Activated CD4-positive, CD25-positive, alpha-beta regulatory T cell treated with anti-CD3 and anti-CD28 coated beads, Interleukin-2, amount 50 U/mL, for 16 hours (primary cell): ENCODE data around the gene IL11.
"Not testable (repeated sequence)": the region's sequence is repeated elsewhere in the genome, so short reads cannot be mapped to it uniquely, and the experiment has no call there.

Experiments
- DNase-seq: peaks from one replicate; pipeline ENCODE4 v3.0.0-alpha.2; 2020; ENCODE audit warnings: low read depth, low spot score

IL11 gene

DNA sequence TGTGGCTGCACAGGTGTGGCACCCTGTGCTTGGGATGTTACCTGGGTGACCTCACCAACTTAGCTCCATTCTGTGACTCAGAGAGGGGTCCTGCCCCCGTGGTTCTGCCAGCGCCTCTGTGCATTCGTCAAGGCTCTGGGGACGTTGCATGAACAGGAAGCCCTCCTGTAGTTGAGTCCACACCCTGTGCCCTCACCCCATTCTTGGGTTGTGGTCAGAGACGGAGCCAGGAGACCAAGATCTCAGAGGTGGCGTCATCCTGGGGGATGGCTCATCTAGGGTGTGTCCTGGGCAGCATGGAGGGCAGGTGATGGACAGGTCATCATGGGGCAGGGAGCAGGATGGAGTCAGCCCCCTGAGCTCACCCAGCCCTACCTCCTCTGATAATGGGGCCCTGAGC, 18.2 kb downstream of the IL11 start:
- DNase-seq = no peak

DNA sequence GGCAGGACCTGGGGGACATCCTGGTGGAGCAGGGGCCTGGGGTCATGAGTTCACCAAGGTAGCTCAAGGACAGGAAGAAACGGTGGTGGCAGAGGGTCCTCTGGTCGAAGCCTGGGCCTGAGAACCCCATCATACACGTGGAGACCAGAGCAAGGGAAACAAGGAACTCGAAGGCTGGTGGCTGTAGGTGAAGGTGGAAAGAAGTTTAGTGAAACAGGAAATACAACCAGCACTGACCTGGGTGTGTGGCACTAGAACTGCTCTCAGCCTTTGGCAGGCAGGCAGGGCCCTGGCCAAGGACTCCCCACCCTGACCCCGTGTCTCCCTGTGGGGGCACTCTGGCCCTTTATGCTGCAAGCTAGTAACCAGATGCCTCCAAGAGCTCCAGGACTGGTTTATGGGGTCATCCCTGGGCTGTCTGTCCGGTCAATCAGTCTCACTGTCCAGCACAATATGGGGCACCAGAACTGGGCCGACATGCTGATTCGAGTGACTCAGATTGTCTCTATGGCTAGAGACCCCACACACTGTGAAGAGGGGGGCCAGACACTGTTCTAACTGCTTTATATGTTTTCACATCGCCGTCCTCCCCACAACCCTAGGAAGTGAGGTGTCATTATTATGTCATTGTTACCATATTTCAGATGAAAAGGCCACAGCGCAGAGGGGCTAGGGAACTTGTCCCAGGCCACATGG, 19.5 kb downstream of the IL11 start:
- no peak for DNase-seq

DNA sequence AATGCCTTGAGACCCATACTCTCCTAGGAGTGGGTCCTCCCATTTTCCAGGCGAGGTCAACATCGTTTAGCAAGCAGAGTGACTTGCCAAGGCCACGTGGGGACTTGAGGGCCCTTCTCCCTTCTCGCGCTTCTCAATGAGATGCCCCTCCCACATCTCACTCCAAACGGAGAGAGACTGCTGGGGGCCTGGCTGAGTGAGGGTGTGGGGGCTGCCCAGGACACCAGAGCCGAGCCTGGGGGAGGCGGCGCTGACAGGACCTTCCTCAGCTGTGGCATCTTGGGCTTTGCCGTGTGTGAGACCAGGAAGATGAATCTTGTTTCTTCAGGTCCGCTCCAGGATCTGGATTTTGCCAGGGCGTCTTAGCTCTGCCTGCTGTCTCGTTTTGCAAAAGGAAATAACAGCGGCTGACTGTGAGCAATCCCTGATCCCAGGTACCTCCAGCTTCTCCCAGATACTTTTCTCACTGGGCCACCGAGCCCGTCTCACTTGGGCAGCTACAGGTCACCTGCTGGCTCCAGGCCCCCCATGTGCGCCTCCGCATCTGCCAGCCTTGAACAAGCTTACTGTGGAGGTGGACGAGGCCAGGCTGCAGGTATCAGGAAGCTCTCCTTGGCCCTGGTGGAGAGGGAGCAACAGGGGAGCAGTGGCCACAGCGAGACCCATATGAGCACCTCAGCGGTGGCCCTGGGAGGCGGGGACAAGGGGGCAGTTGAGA, 21.8 kb downstream of the IL11 start:
- no peak for DNase-seq

DNA sequence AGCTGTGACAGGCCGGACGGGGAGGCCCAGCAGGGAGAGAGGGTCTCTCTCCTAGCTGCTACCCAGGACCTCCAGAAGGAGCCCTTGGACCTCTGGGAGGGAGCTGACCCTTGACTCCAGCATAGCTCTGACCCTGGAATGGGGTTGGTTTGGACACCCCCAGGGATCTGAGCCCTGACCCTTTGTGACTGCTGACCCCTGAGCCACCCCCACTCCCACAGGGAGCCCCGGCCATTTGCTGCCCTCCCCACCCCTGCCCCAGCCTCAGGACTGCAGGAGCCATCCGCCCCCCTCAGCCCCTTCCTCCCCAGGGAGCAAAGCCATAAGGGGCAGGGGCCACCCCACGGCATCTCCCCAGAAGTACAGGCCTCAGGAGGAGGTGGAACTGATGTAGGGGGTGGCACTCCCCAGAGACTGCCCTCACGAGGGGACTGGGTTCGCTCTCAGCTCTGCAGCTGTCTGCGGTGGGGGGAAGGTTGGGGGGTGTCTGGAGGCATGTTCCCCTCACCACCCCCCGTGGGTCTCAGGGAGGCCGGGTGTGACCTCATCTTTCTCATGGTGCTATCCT, 22.7 kb downstream of the IL11 start:
- DNase-seq = no peak

DNA sequence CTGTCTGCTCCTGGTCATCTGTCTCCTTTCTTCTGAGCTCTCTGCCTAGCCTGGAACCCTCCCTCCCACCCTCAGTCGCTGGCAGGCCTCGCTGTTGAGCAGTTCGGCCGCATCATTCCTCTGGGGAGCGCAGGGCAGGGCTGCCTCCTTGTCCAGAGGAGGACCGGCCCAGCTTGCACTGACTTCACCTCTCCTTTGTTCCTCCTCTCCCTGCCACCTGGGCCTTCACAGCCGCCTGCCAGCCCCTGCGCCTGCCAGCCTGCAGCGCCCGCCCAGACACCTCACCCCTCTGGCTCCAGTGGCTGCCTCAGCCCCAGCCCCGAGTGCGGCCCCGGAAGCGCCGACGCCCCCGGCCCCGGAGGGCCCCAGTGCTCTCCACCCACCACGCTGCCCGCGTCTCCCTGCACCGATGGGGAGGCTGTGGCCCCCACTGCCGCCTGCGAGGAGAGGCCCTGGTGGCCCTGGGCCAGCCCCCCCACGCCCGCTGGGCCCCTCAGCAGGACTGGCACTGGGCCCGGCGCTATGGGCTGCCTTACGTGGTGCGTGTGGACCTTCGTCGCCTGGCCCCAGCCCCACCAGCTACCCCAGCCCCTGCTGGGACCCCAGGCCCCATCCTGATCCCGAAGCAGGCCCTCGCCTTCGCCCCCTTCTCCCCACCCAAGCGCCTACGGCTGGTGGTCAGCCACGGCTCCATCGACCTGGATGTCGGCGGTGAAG, 23.4 kb downstream of the IL11 start:
- DNase-seq = no peak

DNA sequence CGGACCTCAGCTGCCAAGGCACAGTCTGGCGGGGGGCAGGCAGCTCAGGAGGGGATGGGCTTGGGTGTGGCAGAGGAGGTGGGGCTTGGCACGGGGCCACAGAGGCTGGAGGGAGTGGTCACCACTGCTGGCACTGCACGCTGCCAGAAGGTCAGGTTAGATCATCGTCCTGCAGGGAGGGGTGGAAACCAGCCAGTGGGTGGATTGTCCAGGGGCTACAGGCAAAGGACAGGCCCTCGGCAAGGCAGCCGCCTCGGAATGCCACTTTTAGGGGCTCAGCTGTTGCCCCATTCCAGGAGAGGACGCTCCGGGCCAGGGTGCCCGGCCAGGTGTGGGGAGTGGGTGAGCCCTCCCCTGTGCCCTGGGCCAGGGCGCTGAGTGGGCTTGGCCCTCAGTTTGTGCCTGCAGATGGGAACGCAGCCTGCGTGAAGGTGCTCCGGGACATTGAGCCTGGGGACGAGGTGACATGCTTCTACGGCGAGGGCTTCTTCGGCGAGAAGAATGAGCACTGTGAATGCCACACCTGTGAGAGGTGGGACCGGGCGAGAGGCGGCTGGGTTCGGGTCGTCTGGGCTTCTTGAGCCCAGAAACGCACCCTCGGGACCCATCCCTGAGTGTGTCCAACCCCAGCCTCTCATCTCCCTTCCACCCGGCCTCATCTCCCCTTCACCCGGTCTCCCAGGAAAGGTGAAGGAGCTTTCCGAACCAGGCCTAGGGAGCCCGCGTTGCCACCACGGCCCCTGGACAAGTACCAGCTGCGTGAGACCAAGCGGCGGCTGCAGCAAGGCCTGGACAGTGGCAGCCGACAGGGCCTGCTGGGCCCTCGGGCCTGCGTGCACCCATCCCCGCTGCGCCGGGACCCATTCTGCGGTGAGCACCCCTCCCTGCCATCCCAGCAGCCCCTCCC, 24.2 kb downstream of the IL11 start:
- DNase-seq = no peak

DNA sequence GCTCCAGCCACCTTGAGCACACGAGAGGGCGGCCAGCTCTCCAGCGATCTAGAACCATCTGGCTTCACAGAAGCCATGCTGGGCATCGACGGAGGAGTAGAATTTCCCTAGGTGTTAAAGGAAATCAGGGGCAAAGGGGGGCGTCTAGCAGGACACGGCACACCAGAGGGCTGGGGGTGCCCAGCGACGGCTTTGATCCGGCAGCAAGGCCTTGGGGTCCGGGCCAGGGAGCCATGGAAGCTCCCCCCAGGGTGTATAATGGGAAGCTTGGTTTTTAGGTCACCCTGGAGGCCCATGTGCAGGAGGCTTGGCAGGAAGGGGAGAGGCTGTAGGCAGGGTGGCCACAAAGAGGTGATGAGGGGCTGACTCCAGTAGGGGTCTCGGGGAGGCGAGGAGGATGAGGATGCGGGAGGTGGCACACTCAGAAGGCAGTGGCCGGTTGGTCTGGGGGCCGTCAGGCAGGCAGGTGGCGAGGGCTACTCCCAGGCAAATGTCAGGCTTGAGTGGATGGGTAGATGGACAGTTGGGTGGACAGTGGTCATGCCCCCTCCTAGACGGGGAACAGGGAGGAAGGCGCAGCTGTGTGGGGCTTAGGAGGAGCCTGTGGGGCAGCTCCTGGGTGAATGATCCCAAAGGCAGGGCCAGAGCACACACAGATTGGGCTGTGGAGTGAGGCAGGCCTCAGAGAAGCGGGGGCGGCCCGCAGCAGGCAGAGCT, 25.0 kb downstream of the IL11 start:
- no peak for DNase-seq

DNA sequence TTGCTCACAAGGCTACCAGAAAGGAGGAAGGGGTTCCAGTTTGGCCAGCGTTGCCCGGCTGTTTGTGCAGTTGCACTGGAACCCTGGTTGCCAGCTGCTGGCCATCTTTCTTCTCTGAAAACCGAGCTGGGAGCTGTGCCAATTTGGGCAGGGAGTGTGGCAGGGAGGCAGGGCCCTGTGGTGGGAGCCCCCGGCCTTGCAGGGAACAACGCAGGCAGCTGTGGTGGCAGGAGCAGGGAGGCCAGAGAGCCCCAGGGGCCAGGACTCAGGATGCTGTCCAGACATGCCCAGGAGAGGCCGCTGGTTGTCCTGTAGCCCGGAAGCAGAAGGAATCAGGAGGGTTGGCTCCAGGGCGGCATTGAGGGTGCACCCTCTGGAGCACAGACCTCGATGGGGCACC, 25.8 kb downstream of the IL11 start:
- DNase-seq = no peak

DNA sequence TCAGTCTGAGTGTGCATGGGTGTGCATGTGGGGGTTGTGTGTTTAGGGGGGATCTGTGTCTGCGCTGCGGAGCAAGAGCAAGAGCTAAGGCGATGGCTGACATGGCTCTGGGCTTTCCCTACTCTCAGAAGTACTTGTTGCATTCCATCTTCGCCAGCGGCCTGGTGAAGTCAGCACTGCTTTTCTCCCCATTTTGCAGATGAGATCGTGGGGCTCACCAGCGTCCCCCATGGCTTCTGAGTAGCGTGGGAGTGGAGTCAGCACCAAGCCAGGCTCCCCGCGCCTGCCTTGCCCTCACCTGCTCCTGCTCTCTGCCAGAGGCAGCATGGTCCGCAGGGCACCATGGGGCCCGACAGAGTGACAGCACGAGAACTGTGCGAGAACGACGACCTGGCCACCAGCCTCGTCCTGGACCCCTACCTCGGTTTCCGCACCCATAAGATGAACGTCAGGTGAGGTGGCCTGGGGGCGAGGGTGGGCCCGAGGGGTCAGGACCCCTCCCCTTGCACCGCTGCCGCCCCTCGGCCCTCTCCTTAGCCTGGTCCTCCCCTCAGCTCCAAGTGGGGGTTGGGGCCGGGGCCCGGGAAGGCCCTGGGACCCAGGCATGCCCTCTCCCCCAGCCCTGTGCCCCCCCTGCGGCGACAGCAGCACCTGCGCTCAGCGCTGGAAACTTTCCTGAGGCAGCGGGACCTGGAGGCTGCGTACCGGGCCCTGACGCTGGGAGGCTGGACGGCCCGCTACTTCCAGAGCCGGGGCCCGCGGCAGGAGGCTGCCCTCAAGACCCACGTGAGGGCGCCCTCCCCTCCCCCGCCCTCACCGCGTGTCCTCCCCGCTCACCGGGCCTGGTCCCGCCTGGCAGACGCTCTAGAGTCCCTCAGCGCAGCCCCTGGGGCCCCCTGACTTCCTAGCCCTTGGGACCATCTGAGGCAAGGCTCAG, 28.4 kb downstream of the IL11 start:
- no peak for DNase-seq

DNA sequence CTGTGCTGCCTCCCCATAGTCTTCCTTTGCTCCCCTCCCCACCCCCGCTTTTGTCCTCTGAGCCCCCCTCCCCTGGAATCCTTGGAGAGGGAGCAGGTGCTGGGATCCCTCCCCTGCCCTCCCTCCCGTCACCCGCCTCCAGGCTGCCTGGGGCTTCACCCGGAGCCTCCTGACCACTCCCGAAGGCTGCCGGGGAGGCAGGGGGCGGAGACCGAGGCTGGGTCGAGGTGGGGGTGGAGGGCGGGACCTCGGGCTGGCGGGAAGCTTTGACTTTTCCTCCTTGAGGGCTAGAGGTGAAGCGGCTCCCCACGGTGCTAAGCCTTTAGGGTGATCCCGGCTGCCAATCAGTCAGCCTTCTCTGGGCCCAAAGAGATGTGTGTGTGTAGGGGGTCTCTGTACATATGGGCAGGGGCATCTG, 29.1 kb downstream of the IL11 start:
- DNase-seq = no peak

DNA sequence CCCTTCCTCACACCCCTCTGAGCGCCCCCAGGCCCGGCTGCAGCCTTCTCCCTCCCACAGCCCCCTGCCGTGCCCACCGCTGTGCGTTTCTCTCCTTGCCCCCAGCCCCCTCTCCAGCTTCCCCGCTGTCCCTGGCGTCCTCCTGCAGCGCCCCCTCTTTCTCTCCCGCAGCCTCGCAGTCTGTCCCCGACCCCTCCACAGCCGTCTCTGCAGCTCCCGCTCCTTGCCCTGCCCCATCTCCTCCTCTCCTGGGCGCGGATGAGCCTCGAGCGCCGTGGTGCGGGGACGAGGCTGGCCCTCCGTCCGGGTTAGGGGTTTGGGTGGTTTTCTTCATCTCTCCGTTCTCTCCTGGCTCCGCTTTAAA, 29.5 kb downstream of the IL11 start:
- DNase-seq = no peak

DNA sequence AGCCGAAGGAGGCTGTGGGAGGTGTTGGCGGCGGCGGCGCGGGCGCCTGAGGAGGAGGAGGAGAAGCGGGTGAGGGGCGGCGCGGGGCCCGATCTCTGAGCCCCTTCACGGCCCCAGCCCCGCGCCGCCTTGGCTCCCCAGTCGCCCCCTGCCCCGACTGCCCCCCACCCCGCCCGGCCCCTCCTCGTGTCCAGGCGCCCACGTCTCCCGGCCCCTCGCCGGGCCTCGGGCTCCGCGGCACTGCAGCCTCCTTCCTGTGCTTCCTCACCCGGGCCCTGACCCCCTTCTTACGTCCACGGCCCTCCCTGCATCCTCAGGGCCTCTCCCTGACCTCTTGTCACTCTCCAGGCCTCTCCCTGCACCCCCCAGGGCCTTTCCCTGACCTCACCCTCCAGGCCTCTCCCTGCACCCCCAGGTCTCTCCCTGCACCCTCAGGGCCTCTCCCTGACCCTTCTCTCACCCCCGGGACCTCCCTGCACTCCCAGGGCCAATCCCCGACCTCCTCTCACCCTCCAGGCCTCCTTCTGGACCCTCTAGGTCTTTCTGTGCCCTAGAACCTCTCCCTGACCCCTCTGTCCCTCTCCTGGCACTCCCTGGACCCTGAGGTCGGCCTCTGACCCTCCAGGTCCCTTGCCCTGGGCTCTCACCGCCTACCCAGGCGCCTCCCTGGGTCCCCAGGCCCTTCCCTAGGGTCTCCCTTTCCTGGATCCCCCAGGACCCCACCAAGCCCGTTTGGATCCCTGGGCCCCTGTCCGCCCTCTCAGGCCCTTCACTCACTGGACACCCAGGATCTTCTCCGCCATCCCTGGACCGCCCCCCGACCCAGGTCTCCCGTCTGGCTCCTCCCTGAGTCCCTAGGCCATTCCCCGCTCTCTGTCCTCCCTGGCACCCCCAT, 30.1 kb downstream of the IL11 start:
- no peak for DNase-seq

DNA sequence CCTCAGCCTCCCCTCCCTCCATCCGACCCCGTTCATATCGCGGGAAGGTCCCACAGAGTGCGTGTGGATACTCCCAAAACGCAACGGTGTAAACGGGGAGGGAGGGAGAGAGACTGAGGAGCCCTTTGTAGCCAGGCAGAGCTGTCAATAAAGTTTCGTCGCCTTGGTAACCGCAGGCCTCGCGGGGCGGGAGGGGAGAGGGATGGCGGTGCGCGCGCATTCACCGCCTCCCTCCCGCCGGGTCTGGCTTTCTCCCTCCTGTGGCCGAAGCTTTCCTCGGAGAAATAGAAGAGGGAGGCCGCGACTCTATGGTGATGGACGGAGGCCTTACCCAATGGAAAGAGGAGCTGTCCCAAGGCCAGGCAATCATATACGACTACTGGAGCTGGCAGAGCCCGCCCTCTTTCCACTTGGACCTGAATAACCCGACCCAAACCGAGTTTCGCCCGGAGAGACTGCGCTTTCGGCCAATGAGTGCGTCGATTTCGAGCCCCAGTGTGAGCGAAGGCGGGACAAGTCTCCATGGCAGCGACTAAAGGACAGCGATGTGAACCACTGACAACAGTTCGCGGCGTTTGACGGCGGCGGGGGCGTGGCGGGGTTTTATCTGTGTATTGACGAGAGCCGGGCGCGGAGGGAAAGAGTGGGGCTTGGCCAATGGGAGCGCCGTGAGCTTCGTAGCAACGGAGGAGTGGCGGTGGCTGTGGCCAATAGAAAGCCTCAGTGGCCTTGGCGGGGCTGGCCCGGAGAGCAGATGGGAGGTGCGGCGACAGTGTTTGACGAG, 31.0 kb downstream of the IL11 start, which contains the start of gene KMT5C:
Gene KMT5C (plus strand): TSS at position 772 of the 784 bp plus-strand sequence. CDS start 2,061 bp downstream, outside the sequence.
- DNase-seq = peak; percentile 100

DNA sequence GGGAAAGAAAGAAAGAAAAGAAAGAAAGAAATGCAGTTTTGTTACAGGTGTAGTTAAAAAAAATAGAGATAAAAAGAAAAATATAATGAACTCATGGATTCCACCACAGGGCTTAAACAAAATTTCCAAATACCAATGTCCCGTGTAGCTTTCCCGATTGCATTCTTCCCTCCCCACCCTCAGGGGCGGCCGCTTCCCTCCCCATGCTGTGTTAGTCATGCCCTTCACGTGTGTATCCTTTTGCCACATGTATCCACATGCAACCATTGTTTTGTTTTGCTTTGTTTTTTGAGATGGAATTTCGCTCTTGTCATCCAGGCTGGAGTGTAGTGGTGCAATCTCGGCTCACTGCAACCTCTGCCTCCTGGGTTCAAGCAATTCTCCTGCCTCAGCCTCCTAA, 34.2 kb downstream of the IL11 start:
- no peak for DNase-seq

DNA sequence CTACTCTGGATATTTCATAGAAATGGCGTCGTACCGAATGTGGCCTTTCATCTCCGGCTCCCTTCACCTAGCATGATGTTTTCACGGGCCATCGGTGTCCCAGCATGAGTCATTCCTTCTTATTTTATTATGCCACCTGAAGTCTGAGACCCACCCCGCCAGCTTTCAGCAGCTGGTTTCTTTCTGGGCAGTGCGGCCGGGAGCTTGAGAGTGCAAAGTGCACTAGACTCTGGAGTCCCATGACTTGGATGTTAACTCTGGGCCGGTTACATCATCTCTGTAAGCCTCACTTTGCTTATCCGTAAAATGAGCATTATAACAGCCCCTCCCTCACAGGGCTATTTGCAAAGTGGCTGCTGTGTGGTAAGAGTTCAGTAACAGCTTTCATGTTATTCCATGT, 36.4 kb downstream of the IL11 start:
- DNase-seq = no peak

DNA sequence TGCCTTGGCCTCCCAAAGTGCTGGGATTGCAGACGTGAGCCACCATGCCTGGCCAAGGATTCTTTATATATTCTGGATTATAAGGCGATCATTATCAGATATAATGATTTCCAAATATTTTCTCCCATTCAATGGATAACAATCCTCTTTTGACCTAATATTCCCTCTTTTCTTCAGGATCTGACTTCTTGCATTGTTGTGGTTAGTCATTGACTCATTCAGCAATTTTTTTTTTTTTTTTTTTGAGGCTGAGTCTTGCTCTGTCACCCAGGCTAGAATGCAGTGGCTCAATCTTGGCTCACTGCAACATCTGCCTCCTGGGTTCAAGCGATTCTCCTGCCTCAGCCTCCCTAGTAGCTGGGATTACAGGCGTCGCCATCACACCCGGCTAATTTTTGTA, 40.5 kb downstream of the IL11 start:
- not testable (repeated sequence) for DNase-seq

DNA sequence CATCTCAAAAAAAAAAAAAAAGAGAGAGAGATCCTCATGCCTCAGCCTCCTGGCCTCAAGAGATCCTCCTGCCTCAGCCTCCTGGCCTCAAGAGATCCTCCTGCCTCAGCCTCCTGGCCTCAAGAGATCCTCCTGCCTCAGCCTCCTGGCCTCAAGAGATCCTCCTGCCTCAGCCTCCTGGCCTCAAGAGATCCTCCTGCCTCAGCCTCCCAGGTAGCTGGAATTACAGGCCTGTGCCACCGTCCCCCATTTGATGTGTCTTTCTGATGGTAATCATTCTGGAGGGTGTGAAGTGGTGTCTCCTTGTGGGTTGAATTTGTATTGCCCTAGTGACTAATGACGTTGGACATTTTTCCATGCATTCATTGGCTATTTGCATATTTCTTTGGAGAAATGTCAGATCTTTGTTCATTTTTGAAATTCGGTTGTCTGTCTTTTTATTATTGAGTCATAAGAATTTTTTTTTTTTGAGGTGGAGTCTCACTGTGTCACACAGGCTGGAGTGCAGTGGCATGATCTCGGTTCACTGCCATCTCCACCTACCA, 41.4 kb downstream of the IL11 start:
- DNase-seq = not testable (repeated sequence)
